RWPE2 (cell line): ENCODE measurements around the gene HOXD8.

Experiments
- ATAC-seq: fragments of 200-7000 bp; cut with Tn5 transposase; 3 replicates; pipeline ENCODE4 v1.9.1; 2021; ENCODE audit warnings: low read depth
- DNase-seq: peaks from one replicate; pipeline ENCODE4 v3.0.0-alpha.2; 2020; ENCODE audit warnings: low spot score
- H3K27ac ChIP-seq: fragments of 450-650 bp; 2 replicates; pipeline ENCODE4 v1.5.1; 2017; ENCODE audit warnings: mild to moderate bottlenecking; ENCODE audit not compliant: poor library complexity, severe bottlenecking
- H3K27me3 ChIP-seq: fragments of 250-450 bp; sonication (Bioruptor Pico); 2 replicates; pipeline ENCODE4 v1.5.1; 2021; ENCODE audit warnings: mild to moderate bottlenecking, moderate library complexity; ENCODE audit not compliant: insufficient read depth, poor library complexity, severe bottlenecking
- H3K36me3 ChIP-seq: fragments of 250-450 bp; sonication (Bioruptor Pico); 2 replicates; pipeline ENCODE4 v1.5.1; 2020; ENCODE audit warnings: low read depth, mild to moderate bottlenecking, moderate library complexity
- H3K4me1 ChIP-seq: fragments of 250-450 bp; sonication (Bioruptor Pico); 2 replicates; pipeline ENCODE4 v1.5.1; 2021; ENCODE audit warnings: mild to moderate bottlenecking, moderate library complexity; ENCODE audit not compliant: insufficient read depth, poor library complexity, severe bottlenecking
- H3K4me3 ChIP-seq: fragments of 250-450 bp; sonication (Bioruptor Pico); 2 replicates; pipeline ENCODE4 v1.5.1; 2021; ENCODE audit warnings: mild to moderate bottlenecking, moderate library complexity; ENCODE audit not compliant: severe bottlenecking
- H3K9me3 ChIP-seq: fragments of 250-450 bp; sonication (Bioruptor Pico); 2 replicates; pipeline ENCODE4 v1.5.1; 2021; ENCODE audit warnings: mild to moderate bottlenecking, moderate library complexity; ENCODE audit not compliant: severe bottlenecking
- TF ChIP-seq, protein P1 (sequence below): fragments of 450-650 bp; IDR thresholded peaks from one replicate; pipeline ENCODE4 v1.5.1; 2017; ENCODE audit warnings: mild to moderate bottlenecking, moderate library complexity; ENCODE audit not compliant: poor library complexity, severe bottlenecking

Gene HOXD8

DNA sequence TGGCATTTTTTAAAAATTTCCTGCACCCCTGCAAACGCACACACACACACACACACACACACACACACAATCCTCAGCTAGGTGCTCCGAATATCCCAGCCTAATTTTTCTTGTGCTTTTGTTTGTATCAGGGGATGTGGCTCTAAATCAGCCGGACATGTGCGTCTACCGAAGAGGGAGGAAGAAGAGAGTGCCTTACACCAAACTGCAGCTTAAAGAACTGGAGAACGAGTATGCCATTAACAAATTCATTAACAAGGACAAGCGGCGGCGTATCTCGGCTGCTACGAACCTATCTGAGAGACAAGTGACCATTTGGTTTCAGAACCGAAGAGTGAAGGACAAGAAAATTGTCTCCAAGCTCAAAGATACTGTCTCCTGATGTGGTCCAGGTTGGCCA lies 35.2 kb upstream of the HOXD8 start:
- no peak for ATAC-seq
- Histone ChIP-seq H3K27ac (no peak overlapping the region), H3K27me3 (peaks cover 88% of the 10 kb centered on the region), H3K4me1 (no peaks in the 10 kb centered on the region), H3K36me3 (no peaks in the 10 kb centered on the region), H3K4me3 (no peak overlapping the region), H3K9me3 (no peaks in the 10 kb centered on the region)
- DNase-seq = no peak
- TF ChIP-seq, protein P1, sequence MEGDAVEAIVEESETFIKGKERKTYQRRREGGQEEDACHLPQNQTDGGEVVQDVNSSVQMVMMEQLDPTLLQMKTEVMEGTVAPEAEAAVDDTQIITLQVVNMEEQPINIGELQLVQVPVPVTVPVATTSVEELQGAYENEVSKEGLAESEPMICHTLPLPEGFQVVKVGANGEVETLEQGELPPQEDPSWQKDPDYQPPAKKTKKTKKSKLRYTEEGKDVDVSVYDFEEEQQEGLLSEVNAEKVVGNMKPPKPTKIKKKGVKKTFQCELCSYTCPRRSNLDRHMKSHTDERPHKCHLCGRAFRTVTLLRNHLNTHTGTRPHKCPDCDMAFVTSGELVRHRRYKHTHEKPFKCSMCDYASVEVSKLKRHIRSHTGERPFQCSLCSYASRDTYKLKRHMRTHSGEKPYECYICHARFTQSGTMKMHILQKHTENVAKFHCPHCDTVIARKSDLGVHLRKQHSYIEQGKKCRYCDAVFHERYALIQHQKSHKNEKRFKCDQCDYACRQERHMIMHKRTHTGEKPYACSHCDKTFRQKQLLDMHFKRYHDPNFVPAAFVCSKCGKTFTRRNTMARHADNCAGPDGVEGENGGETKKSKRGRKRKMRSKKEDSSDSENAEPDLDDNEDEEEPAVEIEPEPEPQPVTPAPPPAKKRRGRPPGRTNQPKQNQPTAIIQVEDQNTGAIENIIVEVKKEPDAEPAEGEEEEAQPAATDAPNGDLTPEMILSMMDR = no peak

DNA sequence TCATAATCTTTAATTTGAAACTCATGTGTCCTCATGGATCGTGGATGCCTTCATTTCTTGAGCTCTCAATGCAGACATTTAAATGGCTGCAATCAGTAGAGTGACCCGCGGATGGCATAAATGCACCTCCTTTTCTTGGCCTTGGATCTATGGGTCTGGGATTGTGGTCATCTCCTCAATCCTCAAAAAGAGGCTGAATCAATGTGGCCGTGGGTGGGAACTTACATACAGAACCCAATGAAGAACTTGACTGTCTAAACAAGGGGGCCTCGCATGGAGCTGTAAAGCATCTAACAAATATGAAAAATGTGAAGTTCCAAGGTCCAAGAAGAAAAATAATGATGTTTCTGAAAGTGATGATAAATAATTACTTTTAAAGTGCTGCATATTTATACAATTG lies 34.1 kb upstream of the HOXD8 start:
- Histone ChIP-seq H3K27me3 (peaks cover 78% of the 10 kb centered on the region), H3K4me3 (no peak overlapping the region), H3K4me1 (no peaks in the 10 kb centered on the region), H3K27ac (no peak overlapping the region), H3K36me3 (no peaks in the 10 kb centered on the region), H3K9me3 (no peaks in the 10 kb centered on the region)
- TF ChIP-seq, protein P1 = no peak
- ATAC-seq = no peak
- DNase-seq = no peak

DNA sequence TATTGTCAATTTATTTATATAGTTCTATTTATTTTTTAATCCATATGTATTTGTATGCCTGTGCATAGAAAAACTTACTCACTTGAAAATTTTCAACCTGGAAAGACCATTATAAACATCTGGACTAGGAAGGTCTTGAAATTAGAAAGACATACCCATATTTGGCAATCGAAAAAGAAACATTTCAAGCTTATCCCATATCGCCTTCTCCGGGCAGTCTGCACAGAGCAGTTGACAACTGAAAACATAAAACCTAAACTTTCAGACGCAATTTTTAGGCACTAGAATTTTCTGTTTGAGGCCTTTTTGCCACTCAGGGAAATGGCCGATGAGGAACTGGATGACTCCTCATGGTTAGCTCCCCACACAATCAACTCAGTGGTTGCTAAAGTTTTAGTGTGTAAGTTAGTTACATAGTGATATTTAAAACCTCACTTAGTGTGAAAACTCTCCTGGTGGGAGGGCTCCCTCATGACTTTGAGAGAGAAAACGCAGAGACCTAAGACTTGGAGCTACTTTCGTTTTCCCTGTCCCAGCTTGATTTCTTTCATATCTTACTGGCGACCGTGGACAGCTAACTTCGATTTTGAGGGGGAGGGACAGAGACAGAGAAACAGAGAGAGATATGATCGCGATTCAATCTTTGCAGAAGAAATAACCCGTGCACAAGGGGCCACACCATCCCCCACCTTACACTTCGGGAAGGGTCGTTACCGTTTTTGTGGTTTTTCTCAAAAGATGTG lies 33.1 kb upstream of the HOXD8 start:
- TF ChIP-seq, protein P1 = no peak
- Histone ChIP-seq H3K27me3 (peaks cover 68% of the 10 kb centered on the region), H3K27ac (no peak overlapping the region), H3K4me1 (no peaks in the 10 kb centered on the region), H3K9me3 (no peaks in the 10 kb centered on the region), H3K36me3 (no peaks in the 10 kb centered on the region), H3K4me3 (peak overlapping the region; percentile 45)
- ATAC-seq = no peak
- no peak for DNase-seq

DNA sequence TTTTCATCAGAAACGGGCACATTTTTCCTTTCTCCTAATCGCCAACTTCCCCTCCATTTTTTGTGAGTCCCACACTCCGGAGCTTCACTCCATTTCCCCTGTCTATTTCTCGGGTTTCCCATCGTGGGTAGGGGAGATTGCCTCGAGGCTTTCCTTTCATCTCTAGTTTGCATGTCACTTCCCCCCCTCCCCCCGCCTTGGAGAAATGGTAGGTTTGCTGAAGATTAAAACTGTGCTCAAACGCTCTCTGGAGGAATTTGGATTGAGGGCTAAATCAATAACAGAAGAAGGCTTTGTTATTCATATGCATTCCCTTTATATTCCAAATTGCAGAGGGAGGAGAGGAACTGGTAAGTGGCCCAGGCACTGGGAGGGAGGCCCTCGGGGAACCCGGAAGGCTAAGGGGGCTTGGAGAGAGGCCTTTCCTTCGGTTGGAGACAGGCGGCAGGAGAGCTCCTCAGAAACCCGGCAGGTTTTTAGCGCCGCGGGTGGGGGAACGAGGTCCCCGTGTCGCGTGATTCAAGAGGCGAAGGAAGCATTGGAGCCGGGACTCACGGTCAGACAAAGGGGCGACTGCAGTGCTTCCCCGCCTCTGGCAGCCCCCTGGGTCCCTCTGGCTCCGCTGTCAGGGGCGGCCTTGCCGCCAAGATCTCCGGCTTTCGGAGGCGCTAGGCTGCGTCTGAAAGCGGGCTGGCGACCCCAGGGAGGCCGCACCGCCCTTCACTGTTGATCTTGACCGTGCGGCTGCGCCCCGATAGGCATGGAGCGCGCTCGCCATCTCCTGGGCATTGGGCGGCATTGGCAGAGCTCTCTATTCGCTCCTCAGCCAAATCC lies 32.3 kb upstream of the HOXD8 start:
- Histone ChIP-seq H3K27ac (no peak overlapping the region), H3K4me3 (peak overlapping the region; percentile 45), H3K9me3 (no peaks in the 10 kb centered on the region), H3K4me1 (no peaks in the 10 kb centered on the region), H3K36me3 (no peaks in the 10 kb centered on the region), H3K27me3 (peaks cover 60% of the 10 kb centered on the region)
- TF ChIP-seq, protein P1 = peak; percentile 95
- ATAC-seq = peak; percentile 85
- no peak for DNase-seq
